ENCODE measurements around the gene SLC9A1.

GRCh38 chr1:27166929-27167328 lies 12.0 kb upstream of the SLC9A1 start:
- TF ChIP-seq POLR2A (IDR thresholded peaks at IDR 0.05; ENCODE audit: low read depth, low read length) (no peak), CTCF (IDR thresholded peaks at IDR 0.05 in 2 of 3, conservative IDR thresholded peaks at IDR 0.05 in 1 of 3; ENCODE audit: control insufficient read depth in 2 of 3, extremely low read depth in 1 of 3, insufficient read depth in 1 of 3, low read depth in 3 of 3, low read length in 3 of 3) (no peak), PKNOX1 (IDR thresholded peaks at IDR 0.05) (no peak), BHLHE40 (IDR thresholded peaks at IDR 0.05; ENCODE audit: borderline replicate concordance in 1 of 2, low read depth in 2 of 2, low read length in 1 of 2) (no peak), HDAC2 (IDR thresholded peaks at IDR 0.05) (no peak), NFIC (IDR thresholded peaks at IDR 0.05; ENCODE audit: low read depth, low read length) (no peak), YY1 (IDR thresholded peaks at IDR 0.05; ENCODE audit: low read depth, low read length) (no peak), POLR2AphosphoS5 (IDR thresholded peaks at IDR 0.05; ENCODE audit: low read length) (no peak), EP300 (IDR thresholded peaks at IDR 0.05; ENCODE audit: borderline replicate concordance in 1 of 2, control insufficient read depth in 1 of 2, low read depth in 2 of 2, low read length in 2 of 2) (no peak)
- TF ChIP-seq, protein P1, sequence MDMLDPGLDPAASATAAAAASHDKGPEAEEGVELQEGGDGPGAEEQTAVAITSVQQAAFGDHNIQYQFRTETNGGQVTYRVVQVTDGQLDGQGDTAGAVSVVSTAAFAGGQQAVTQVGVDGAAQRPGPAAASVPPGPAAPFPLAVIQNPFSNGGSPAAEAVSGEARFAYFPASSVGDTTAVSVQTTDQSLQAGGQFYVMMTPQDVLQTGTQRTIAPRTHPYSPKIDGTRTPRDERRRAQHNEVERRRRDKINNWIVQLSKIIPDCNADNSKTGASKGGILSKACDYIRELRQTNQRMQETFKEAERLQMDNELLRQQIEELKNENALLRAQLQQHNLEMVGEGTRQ (IDR thresholded peaks at IDR 0.05; ENCODE audit: borderline replicate concordance, low read depth, low read length): no peak

All from GM12878 (cell line).